ENCODE results near the gene SLC39A6. TPM values are rescaled to one million over a fixed set of nuclear protein-coding genes. Genes with fewer than 3 reads are reported as not detected.

SLC39A6 gene
- total RNA-seq, 1 experiment from 2014 or later, result 47.6 TPM

- intact Hi-C loops (cut with micrococcal nuclease; ENCODE audit: unreplicated experiment) (no loop called here), in situ Hi-C loops (cut with HindIII; ENCODE audit: low pct_unique_long_range_greater_than_20kb, low sequenced_read_pairs) (no loop called here)
- H3K9me3 ChIP-seq (ENCODE audit: control insufficient read depth, insufficient read depth, low read depth, low read length), result no peaks in the 10 kb centered on the region
- ATAC-seq, result no peak
- H3K4me1 ChIP-seq (ENCODE audit: control insufficient read depth, insufficient read depth, low read length), result no peaks in the 10 kb centered on the region
- TF ChIP-seq CTCF (IDR thresholded peaks at IDR 0.05) (no peak), TCF7L2 (IDR thresholded peaks at IDR 0.05; ENCODE audit: low read depth, low read length) (no peak), REST (IDR thresholded peaks at IDR 0.05; ENCODE audit: insufficient read depth in 1 of 2, low read depth in 2 of 2, low read length in 1 of 2) (no peak), POLR2AphosphoS5 (IDR thresholded peaks at IDR 0.05; ENCODE audit: low read depth, low read length) (no peak), SIN3A (IDR thresholded peaks at IDR 0.05; ENCODE audit: borderline replicate concordance, insufficient read depth, low read depth, low read length) (no peak)
- CTCF ChIA-PET, result interaction anchor here (0.7 kb wide), 1 partner anchor 39 kb away, joined by 3 read pairs; no protein-coding TSS in a partner anchor
- no peak for DNase-seq (ENCODE audit: low read depth, low spot score)
- no peak overlapping the region for H3K4me3 ChIP-seq (ENCODE audit: low read depth in 2 of 2, low read length in 2 of 2)
- POLR2A ChIA-PET, result no interaction called here
- H3K36me3 ChIP-seq (ENCODE audit: control insufficient read depth, insufficient read depth, low read length), result peaks cover 15% of the 10 kb centered on the region; the same call in 1 of the 2 replicates
- H3K27ac ChIP-seq (ENCODE audit: low read length), result no peak overlapping the region
- no TSS peak for BruUV-seq (replicated peaks)
- H3K27me3 ChIP-seq (ENCODE audit: control insufficient read depth, insufficient read depth, low read length), result no peaks in the 10 kb centered on the region
These were observed 38.6 kb upstream of the SLC39A6 start for GRCh38 chr18:36167692-36168218.

DNA sequence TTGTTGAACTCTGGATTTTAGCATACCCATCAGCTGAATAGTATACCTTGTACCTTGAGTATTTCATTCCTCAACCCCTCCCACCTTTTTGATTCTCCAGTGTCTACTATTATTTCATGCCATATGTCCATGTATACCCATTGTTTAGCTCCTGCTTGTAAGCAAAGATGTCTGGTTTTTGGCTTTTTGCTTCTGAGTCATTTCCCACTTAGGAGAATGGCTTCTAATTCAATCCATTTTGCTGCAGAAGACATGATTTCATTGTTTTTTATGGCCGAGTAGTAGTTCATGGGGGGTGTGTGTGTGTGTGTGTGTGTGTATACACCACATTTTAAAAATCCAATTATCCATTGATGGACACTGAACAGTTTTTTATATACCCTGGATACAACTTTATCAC lies 33.8 kb upstream of the SLC39A6 start:
- H3K4me3 ChIP-seq (ENCODE audit: low read depth in 2 of 2, low read length in 2 of 2), result no peak overlapping the region
- ChIA-PET CTCF (no interaction called here), POLR2A (no interaction called here)
- no peak overlapping the region for H3K27ac ChIP-seq (ENCODE audit: low read length)
- BruUV-seq (replicated peaks), result no TSS peak
- DNase-seq (ENCODE audit: low read depth, low spot score), result no peak
- ATAC-seq, result no peak
- no peaks in the 10 kb centered on the region for H3K27me3 ChIP-seq (ENCODE audit: control insufficient read depth, insufficient read depth, low read length)
- H3K4me1 ChIP-seq (ENCODE audit: control insufficient read depth, insufficient read depth, low read length), result no peaks in the 10 kb centered on the region
- in situ Hi-C loops (cut with HindIII; ENCODE audit: low pct_unique_long_range_greater_than_20kb, low sequenced_read_pairs), result no loop called here
- H3K36me3 ChIP-seq (ENCODE audit: control insufficient read depth, insufficient read depth, low read length), result peaks cover 24% of the 10 kb centered on the region; the same call in 1 of the 2 replicates
- TF ChIP-seq TCF7L2 (IDR thresholded peaks at IDR 0.05; ENCODE audit: low read depth, low read length) (no peak), CTCF (IDR thresholded peaks at IDR 0.05) (no peak), REST (IDR thresholded peaks at IDR 0.05; ENCODE audit: insufficient read depth in 1 of 2, low read depth in 2 of 2, low read length in 1 of 2) (no peak), SIN3A (IDR thresholded peaks at IDR 0.05; ENCODE audit: borderline replicate concordance, insufficient read depth, low read depth, low read length) (no peak), POLR2AphosphoS5 (IDR thresholded peaks at IDR 0.05; ENCODE audit: low read depth, low read length) (no peak)
- no peaks in the 10 kb centered on the region for H3K9me3 ChIP-seq (ENCODE audit: control insufficient read depth, insufficient read depth, low read depth, low read length)
- intact Hi-C loops (cut with micrococcal nuclease; ENCODE audit: unreplicated experiment), result no loop called here

Data from Panc1 (cell line).